HG03469 (cell line): ENCODE measurements around the gene PSMC4.
"Not testable (repeated sequence)": the region's sequence is repeated elsewhere in the genome, so short reads cannot be mapped to it uniquely, and the experiment has no call there.

Experiments used
- ATAC-seq: cut with Tn5 transposase; IDR thresholded peaks from one replicate; pipeline ENCODE4 v1.9.1; 2021; ENCODE audit warnings: mild to moderate bottlenecking, moderate library complexity, moderate number of reproducible peaks; ENCODE audit not compliant: unreplicated experiment

The PSMC4 gene

DNA sequence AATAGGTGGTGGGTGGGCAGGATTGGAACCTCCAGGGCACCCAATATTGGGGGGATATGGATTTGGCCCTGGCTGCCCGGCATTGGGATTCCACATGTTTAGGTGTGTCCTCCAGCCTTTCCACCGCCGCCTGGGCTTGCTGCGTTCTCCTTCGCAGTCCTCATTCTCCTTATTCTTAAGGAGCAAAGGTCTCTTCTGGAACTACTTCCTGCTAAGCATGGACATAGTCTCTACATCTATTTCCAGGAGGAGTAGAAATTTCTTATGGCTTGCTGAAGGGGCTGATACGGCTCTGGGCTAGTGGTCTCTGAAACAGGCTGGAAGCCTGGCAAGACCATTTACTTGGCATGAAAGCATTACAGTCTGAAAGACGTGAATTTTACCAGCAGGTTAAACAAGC is 27.4 kb upstream of the PSMC4 start:
- ATAC-seq = no peak

DNA sequence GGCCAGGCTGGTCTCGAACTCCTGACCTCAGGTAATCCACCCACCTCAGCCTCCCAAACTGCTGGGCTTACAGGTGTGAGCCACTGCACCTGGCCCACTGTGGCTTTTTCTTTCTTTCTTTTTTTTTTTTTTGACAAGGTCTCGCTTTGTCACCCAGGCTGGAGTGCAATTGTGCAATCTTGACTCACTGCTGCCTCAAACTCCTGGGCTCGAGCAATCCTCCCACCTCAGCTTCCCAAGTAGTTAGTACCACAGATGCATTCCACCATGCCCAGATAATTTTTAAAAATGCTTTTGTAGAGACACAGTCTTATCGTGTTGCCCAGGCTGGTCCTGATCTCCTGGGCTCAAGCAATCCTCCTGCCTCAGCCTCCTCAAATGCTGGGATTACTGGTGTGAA is 24.4 kb upstream of the PSMC4 start:
- ATAC-seq = no peak

DNA sequence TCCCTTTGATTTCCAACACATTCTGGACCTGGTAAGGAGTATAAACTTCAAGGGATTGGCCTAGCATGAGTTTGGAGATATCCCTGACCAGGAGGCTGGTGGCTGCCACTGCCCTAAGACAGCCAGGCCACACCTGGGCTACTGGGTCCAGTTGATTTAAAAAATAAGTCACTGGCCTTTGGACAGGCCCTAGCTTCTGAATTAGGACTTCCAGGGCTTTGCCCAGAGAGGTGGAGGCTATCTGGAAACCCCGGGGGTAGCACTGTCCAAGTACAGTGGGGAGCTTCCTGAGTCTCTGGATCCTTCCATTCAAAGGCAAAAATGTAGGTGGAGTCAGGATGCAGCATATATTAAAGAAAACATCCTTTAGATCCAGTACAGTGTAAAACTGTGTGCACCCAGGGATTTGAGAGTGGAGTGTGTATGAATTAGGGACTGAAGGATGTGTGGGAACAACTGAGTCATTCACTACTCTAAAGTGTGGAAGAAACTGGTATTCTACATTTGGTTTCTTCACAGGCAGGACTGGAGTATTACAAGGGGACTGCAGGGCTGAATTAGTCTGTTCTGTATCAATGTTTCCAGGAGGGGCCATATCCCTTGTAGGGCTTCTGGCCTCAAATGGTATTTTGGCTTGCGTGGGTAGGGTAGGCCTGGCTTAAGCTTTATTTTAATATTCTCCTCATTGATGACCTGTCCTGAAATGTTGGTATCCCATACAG is 21.8 kb upstream of the PSMC4 start:
- no peak for ATAC-seq

DNA sequence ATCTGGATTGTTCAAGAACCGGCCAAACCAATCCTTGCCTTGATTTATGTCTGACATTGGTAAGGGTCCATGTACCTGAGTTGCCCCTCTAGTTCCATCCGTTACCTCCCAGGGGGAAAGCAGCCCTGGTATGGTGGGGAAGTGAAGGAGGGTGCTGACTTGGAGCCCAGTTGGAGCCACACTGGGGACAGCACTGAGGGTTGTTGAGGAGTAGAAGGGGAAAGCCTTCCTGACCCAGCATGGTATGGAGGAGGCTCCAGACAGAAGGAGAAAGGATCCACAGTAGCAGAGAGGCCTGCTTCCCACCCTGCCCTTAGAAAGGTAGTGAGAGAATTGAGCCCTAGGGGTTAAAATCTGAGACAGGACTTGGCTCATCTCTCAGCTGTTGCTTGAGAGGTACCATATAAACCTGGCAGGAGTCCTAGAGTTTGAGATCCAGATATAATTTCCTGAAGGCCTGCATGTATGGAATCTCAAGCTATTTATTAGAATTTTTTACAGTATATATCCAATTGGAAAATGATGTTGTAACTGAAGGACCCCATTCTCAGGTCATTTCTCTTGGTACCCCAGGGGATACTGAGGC is 19.8 kb upstream of the PSMC4 start:
- no peak for ATAC-seq

DNA sequence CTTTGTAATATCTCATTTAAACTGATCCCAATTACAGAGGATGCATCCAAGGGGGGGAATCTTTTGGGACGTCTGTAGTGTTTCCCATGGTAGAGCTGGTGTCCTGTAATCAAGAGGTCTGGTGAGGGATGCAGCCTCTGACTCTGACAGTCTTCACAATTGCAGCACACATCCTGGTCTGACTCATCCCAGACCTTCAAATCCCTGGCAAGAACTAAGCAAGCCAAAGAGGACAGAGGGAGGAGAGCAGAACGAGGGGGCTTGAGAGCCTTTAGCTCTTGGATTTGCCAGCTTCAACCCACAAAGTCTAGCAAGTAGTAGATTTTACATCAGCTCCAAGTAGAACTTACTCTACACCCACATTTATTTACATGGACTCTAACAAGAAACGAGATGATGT is 19.3 kb upstream of the PSMC4 start:
- no peak for ATAC-seq

DNA sequence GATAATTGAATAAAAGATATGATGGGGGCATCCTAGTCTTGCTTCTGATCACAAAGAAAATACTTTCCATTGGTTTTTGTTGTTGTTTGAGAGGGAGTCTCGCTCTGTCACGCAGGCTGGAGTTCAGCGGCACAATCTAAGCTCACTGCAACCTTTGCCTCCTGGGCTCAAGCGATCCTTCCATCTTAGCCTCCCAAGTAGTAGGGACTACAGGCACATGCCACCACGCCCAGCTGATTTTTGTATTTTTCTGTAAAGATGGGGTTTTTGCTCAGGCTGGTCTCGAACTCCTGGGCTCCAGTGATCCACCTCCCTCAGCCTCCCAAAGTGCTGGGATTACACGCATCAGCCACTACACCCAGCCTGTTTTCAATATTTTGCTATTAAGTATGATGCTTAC is 17.1 kb upstream of the PSMC4 start:
- no peak for ATAC-seq

DNA sequence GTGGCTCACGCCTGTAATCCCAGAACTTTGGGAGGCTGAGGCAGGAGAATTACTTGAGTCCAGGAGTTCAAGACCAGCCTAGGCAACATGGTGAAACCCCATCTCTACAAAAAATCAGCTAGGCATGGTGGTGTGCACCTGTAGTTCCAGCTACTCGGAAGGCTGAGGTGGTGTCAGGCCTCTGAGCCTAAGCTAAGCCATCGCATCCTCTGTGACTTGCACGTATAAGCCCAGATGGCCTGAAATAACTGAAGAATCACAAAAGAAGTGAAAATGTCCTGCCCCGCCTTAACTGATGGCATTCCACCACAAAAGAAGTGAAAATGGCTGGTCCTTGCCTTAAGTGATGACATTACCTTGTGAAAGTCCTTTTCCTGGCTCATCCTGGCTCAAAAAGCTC is 13.1 kb upstream of the PSMC4 start:
- not testable (repeated sequence) for ATAC-seq

DNA sequence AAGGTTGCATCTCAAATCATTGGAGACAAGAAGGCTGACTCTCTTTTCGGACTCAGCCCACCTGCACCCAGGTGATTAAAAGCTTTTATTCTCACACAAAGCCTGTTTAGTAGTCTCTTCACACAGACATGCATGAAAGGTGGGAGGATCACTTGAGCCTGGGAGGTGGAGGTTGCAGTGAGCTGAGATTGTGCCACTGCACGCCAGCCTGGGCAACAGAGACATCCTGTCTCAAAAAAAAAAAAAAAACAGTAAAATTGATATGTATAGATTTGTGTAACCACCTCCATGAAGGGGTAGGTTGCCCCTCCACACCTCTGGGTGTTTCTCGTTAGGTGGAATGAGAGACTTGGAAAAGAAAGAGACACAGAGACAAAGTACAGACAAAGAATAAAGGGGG is 12.0 kb upstream of the PSMC4 start:
- not testable (repeated sequence) for ATAC-seq

DNA sequence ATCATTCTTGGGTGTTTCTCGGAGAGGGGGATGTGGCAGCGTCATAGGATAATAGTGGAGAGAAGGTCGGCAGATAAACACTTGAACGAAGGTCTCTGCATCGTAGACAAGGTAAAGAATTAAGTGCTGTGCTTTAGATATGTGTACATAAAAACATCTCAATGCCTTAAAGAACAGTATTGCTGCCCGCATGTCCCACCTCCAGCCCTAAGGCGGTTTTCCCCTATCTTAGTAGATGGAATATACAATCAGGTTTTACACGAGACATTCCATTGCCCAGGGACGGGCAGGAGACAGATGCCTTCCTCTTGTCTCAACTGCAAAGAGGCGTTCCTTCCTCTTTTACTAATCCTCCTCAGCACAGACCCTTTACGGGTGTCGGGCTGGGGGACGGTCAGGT is 11.6 kb upstream of the PSMC4 start:
- not testable (repeated sequence) for ATAC-seq

DNA sequence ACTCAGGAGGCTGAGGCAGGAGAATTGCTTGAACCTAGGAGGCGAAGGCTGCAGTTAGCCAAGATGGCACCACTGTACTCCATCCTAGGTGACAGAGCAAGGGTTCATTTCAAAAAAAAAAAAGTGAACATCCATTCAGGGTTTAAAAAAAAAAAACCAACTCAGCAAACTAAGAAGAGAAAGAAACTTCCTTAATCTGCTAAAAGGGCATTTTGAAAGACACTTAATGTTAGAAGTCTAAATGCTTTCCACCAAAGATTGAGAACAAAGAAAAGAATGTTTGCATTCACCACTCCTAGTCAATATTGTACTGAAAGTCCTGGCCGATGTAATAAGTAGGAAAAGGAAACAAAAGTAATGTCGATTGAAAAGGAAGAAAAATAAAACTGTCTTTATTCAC is 7.1 kb upstream of the PSMC4 start:
- no peak for ATAC-seq

DNA sequence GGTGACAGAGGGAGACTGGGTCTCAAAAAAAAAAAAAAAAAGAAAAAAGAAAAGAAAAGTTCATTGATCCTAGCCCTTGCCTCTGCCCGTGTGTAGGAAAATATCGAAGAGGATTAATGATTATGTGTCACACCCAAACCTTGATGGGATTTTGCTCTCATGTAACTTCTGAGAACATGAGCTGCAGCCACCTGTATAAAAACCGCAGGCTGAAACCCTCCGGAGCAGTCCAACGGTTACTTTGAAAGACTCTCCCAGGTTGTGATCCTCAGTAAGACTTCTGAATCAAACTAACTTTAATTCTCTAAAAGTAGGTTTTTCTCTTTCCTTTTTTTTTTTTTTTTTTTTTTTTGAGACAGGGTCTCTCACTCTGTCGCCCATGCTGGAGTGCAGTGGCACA is 4.3 kb upstream of the PSMC4 start:
- no peak for ATAC-seq

DNA sequence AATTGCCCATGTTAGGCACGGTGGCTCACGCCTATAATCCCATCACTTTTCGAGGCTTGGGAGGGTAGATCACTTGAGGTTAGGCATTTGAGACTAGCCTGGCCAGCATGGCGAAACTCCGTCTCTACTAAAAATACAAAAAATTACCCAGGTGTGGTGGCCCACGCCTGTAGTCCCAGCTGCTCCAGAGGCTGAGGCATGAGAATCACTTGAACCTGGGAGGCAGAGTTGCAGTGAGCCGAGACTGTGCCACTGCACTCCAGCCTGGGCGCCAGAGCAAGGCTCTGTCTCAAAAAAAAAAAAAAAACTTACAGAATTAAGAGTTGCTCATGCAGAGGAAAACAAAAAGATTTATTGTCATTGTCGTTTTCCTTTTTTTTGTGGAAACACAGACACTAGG is 3.4 kb upstream of the PSMC4 start:
- ATAC-seq = no peak

DNA sequence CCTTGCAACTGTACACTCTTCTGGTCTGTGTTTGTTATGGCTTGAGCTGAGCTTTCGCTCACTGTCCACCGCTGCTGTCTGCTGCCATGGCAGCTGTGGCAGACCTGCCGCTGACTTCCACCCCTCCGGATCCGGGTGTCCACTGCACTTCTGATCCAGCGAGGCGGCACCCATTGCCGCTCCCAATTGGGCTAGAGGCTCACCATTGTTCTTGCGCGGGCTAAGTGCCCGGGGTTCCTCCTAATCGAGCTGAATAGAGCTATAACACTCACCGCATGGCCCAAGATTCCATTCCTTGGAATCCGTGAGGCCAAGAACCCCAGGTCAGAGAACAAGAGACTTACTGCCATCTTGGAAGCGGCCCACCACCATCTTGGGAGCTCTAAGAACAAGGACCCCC is 2.2 kb upstream of the PSMC4 start:
- ATAC-seq = no peak

DNA sequence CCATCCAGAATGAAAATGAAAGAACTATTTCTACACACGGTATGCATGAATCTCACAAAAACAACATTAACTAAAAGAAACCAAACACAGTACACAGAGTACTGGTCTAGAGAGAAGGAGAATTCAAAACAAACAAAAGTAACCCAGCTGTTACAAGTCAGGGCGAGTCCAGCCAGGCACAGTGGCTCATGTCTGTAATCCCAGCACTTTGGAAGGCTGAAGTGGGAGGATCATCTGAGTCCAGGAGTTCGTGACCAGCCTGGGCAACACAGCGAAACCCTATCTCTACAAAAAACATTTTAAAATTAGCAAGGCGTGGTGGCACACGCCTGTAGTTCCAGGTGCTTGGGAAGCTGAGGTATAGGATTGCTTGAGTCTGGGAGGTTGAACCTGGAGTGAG is 1.7 kb upstream of the PSMC4 start:
- ATAC-seq = no peak

DNA sequence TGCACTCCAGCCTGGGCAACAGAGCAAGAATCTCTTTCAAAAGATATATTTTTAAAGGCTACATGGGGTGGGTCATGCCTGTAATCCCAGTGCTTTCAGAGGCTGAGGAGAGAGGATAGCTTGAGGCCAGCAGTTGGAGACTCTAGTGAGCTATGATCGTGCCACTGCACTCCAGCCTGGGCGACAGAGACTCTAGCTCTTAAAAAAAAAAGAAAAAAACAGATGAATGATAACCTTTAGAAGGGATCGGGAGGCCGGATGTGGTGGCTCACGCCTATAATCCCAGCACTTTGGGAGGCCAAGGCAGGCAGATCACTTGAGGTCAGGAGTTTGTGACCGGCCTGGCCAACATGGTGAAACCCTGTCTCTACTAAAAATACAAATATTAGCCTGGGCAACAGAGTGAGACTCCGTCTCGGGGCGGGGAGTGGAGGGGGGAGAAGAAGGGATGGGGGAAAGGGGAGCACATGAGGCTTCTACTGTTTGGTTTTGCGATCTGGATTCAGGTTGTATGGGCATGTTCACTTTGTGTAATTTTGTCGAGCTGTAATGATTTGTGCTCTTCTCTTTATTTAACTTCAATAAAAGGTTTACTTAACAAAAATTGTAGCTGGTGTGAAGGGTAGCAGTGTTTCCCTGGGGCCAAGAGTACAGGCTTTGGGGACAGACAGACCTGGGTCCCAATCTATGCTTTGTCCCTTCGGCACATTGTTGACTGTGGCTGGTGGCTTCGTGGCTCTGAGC is 1.1 kb upstream of the PSMC4 start:
- ATAC-seq = no peak

DNA sequence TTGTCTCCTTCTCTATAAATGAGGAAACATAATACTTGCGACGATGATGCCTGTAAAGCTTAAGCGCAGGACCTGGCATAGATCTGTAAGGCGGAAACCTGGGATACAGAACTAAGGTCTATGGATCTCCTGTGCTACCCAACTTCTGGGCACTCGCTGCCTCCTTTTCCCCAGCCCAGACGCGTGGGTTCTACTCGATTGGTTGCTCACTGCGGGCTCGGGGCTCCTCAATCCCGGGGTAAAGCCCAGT is 615 bp upstream of the PSMC4 start:
- ATAC-seq = no peak

DNA sequence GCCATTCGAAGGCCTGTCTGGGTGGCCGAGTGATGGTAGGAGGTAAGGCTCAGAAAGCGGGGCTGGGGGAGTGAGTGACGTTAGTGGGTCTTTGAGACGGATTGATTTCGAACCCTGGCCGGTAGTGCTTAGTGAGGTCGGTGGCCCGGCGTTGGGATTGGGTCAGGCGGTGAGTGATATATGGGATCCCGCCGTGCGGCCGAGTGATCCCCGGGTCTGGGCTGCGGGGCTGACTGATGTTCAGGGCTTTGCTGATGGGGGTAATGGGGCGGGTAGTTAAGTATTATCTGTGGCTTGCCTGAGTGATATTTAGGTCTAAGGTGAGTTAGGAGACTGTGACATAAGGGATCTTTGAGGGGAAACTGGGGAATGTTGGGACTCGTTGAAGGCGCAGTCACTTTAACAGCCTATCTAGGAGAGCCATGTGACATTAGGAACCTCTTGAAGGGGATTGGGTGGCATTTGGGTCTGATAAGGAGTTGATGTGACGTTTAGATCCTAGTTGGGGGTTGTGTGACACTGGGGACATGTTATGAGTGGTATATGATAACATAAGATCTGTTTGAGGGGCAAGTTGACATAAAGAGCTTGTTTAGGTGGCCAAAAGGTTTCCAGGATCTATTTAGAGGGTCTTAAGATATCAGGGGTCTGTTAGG is 543 bp downstream of the PSMC4 start:
- ATAC-seq = no peak

DNA sequence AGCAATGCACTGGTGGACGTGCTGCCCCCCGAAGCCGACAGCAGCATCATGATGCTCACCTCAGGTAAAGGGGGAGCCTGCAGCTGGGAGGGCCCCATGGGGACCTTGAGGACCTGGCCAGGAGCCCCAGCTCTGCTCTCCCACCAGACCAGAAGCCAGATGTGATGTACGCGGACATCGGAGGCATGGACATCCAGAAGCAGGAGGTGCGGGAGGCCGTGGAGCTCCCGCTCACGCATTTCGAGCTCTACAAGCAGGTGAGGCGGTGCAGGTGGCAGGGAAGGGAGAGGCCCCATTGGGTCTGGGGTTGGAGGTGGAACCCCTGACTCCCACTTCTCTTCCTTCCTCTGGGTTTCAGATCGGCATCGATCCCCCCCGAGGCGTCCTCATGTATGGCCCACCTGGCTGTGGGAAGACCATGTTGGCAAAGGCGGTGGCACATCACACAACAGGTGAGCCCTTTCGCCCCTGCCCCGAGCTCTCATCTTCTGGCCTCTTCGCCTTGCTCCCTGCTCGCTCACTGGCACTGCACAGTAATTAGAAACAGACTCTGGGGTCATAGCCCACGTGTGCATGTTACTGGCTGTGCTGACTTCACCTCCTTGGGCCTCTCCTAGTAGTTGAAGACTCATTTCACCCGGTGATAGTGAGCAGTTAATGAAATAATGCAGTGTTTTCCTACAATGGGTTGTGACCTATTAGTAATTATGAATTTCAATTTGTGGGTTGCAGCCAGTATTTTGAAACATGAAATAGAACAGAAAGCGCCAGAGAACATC is 3.6 kb downstream of the PSMC4 start:
- no peak for ATAC-seq

DNA sequence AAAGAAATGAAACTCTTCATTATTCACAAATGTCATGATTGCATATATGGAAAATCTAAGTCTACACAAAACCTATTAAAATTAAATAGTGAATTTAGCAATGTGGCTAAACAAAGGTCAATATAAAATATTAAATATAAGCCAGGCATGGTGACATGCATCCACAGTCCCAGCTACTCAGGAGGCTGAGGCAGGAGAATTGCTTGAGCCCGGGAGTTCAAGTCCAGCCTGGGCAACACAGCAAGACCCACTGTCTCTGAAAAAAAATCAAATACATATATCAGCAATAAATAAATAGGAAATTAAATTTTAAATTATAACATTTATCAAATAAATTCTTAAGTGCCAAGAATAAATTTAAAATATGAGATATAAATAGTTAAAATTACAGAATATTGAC is 11.9 kb downstream of the PSMC4 start:
- no peak for ATAC-seq

DNA sequence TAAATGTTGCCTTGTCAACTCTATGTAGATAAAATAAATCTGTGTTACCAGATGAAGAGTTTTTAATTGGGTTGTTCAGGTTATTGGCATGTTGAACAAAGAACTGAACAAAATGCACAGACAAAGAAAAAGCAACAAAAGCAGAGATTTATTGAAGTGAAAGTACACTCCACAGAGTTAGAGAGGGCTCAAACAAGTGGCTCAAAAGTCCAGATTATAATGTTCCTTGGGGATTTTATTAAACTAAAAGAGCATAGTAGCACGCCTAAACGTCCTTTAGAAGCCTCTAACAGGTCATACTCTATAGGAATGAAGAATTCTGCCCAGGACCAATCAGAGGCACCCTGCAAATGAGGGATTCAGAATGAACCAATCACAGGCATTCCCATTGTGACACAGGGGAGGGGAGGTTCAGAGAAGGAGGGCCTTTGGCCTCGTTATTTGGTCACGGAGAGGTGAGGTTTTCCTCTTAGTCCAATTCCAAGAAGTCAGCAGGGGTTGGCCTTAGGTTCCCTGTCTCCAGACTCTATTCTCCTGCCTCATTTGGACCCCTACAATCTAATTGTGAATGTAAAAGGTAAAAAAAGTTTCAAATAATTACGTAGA is 12.8 kb downstream of the PSMC4 start:
- ATAC-seq = no peak

DNA sequence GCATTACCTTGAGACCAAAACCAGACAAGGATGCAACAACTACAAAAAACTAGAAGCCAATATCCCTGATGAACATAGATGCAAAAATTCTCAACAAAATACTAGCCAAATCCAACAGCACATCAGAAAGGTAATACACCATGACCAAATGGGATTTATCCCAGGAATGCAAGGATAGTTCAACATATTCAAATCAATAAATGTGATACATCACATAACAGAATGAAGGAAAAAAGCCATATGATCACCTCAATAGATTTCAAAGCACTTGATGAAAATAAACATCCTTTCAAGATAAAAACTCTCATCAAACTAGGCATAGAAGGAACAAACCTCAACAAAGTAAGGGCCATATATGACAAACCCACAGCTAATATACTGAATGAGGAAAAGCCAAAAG is 15.7 kb downstream of the PSMC4 start:
- ATAC-seq = no peak
